GM18505 (cell line): Measurements from ENCODE around the gene TRIP6.

Source experiments
- ATAC-seq: cut with Tn5 transposase; IDR thresholded peaks from one replicate; pipeline ENCODE4 v1.9.1; 2021; ENCODE audit not compliant: unreplicated experiment
- POLR2A ChIP-seq: IDR thresholded peaks from 4 replicates; pipeline ENCODE4 v1.6.1; 2011; ENCODE audit warnings: borderline replicate concordance; ENCODE audit not compliant: insufficient read depth, insufficient read length; ENCODE audit errors: extremely low read depth

The TRIP6 gene

GRCh38 chr7:100884736-100885439 is 17.7 kb downstream of the TRIP6 start:
- no peak for ATAC-seq
- TF ChIP-seq POLR2A, result no peak

DNA sequence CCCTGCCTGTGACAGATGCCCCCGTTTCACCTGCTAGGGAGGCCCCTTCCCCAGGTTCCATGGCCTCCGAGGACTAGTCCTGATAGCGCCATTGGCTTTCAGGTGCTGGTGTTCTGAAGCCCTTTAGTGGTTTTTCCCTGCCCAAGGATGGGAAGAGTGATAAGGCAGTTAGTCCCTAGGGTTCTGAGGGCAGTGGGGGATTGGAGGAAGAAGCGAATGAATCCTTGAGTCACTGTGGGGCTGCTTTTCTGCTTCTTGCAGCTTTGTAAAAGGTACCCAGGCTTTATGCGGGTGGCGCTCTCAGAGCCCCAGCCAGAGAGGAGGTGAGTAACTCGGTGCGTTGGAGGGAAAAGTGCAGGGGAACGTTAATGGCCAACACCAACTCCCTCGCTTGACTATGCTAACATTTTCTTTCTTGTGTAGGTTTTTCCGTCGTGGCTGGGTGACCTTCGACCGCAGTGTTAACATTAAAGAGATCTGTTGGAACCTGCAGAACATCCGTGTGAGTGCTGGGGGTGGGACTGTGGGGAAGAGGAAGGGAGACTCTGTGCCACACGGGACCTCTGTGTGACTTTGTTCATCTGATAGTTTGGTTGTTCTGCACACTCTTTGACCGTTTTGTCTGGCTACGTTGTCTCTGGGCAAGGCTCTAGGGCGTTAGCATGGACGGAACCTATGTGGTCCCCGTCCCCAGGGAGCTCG is 18.4 kb downstream of the TRIP6 start:
- no peak for TF ChIP-seq POLR2A
- no peak for ATAC-seq

DNA sequence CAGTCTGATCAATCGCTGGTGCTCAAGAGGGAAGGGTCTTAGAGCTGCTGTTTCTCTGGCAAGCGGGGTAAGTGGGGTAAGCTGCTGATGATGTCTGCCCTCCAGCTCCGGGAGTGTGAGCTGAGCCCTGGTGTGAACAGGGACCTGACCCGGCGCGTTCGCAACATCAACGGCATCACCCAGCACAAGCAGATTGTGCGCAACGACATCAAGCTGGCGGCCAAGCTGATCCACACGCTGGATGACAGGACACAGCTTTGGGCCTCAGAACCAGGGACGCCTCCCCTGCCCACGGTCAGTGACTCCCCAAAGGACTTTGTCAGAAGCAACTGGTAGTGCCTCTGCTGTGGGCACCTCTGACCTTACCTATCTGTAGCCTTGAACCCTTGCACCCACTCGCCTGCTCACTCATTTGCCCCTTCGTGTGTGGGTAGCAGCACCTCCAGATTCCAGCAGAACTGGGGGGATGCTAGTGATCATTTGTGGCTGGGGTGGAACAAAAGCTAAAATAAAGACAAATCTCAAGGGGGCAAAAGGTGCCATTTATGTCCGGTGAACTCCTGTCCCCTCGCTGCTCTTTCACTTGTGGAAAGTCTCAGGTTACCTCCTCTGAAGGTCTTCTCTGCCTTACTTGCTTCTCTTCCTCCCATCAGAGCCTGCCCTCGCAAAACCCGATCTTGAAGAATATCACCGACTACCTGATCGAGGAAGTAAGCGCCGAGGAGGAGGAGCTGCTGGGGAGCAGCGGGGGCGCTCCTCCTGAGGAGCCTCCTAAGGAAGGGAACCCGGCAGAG is 19.2 kb downstream of the TRIP6 start:
- TF ChIP-seq POLR2A, result no peak
- ATAC-seq, result no peak

GRCh38 chr7:100886936-100887515 is 19.8 kb downstream of the TRIP6 start:
- ATAC-seq, result no peak

GRCh38 chr7:100887516-100888290 is 20.5 kb downstream of the TRIP6 start:
- peak; percentile 38 for ATAC-seq
- TF ChIP-seq POLR2A, result peak; percentile 55

More at GRCh38 chr7:100886936-100887515, 19.8 kb downstream of the TRIP6 start:
- TF ChIP-seq POLR2A, result no peak

- ATAC-seq, result no peak
- TF ChIP-seq POLR2A, result no peak
Observed at GRCh38 chr7:100888291-100888987, 21.3 kb downstream of the TRIP6 start.

DNA sequence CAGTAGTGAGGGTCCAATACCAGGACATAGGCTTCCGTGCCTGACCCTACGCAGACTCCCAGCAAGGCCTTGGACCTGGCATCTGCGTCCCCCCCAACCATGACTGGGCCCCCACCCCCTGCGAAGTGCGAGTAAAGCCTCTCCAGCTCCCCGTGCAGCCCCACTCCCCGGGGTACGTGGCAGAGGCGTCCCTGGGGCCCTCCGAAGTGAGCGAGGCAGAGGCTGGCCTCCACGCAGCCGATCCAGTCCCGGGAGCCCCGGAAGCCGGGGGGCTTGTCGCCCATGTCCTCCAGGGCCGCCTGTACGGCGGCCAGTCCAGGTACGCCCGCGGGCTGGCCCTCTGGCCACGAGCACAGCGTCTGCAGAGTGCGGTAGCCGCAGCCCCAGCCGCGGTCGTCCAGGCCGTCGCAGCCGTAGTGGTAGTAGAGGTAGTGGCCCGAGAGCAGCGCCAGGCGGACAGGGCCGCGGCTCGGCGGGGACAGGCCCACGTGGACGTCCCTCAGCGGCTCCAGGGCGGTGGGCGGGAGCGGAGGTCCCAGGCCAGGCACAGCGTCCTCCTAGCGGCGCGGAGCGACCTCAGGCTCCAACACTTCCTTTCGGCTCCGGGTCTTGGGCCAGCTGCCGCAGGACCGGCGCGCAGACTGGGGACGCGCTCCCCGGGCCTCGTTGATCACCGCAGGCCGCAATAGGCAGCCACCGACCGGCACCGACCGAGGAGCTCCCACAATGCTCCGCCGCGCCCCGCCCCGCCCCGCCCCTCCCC is 22.0 kb downstream of the TRIP6 start, which contains the start of gene UFSP1:
UFSP1 (minus strand) TSS at position 728 of the 763 bp plus-strand sequence; CDS start at position 284, 444 bp downstream.
- peak; percentile 21 for ATAC-seq
- TF ChIP-seq POLR2A, result peak; percentile 74

DNA sequence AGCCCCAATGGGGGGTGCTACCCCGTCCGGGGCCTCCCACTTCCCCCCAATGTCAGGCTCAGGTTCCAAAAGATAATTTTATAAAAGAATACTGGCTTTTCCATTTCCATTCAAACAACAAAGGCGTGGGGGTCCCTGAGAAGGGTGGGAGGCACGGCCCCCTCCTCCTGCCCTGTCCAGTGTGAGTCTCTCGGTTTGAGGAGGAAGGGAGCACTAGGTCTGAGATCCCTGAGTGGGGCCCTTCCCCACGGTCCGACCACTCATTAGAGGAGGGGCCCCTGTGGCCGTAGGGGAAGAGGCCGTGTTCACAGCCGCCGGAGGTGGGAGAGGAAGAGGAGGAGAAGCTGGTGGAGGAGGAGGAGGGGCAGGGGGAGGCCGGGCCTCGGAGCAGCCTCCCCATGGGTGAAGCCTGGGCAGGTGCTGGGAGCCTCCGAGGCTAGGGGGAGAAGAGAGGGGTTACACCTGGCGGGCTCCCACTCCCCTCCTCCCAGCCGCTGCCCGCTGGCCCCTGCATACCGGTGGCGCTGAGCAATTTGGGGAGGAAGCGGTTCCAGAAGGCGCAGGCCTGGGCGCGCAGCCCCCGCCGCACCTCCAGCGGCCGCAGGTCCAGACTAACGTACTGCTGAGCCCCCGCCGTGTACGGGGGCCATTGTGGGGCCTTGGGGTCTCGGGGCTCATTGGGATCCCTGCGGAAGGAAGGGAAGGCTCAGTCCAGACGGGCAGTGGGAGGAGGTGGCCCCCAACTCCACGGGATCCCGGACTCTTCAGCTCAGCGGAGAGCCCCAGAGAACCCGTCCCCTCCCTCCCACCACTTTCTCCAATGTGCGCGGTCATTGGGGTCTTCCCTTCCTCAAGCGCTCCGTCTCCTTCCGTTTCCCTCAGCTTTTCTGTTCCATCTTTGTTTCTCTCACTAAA is 23.7 kb downstream of the TRIP6 start:
- ATAC-seq, result no peak
- no peak for TF ChIP-seq POLR2A

DNA sequence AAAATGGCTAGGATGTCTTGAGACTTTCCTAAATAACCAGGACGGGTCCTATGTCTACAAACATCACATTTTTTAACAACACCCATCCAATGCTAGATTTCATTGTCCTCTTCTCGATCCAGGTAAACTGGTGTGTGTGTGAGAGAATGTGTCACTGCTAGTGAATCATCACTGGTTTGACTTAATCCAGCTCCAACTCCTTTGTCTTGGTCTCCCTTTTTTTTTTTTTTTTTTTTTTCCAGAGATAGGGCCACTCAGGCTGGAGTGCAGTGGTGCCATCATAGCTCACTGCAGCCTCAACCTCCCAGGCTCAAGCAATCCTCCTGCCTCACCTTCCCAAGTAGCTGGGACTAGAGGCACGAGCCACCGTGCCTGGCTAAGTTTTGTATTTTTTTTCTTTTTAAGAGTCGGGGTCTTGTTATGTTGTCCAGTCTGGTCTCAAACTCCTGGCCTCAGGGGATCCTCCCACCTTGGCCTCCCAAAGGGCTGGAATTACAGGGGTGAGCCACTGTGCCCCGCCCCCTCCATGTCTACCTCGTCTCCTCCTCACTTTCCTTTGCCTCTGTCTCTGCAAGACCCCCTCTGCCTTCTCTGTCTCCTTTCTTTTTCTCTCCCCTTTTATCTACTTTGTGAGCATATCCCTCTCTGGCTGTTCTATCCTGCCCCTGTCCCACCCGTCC is 24.5 kb downstream of the TRIP6 start:
- no peak for ATAC-seq
- TF ChIP-seq POLR2A, result no peak

DNA sequence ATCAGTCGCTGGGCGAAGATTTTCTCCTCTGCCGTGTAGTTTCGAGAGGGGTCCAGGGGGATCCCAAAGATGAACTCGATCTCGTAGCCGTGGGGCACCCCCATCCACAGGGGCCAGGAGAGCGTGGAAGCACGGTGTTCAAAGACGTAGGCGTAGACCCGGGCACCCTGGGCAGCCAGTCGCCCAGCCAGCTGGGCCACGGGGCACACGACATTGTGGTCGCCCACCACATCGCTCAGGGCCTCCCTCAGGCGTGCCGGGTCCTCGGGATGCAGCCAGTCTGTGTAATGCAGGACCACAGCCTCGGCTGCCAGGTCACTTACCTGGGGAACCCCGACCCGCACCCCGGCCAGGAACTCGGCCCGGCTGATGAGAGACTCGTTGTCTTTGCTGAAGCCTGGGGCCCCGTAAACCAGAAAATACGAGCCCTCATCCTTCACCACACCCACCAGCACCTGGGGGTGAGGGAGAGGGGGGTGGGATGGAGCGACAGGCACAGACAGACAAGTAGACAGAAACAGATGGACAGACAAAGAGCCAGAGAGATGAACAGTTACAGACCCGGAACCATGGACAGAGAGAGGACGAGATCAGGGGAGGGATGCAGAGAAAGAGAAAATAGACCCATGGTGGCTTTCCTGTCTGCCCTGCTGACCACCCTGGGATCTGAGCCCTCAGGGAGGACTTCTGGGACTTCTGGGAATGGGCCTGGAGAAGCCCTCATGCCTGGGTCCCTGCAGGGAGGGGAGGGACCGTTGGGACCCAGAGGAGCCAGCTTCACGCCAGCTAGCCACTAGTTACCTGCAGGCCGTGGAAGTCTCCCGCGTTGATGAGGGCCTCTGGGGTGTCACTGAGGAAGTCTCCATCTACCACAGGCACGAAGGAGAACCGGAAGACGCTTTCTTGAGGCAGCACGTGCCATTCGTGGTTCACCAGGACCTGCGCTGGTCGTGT is 25.5 kb downstream of the TRIP6 start:
- no peak for ATAC-seq
- no peak for TF ChIP-seq POLR2A
